ENCODE measurements around the gene CDK14.

Gene CDK14

DNA sequence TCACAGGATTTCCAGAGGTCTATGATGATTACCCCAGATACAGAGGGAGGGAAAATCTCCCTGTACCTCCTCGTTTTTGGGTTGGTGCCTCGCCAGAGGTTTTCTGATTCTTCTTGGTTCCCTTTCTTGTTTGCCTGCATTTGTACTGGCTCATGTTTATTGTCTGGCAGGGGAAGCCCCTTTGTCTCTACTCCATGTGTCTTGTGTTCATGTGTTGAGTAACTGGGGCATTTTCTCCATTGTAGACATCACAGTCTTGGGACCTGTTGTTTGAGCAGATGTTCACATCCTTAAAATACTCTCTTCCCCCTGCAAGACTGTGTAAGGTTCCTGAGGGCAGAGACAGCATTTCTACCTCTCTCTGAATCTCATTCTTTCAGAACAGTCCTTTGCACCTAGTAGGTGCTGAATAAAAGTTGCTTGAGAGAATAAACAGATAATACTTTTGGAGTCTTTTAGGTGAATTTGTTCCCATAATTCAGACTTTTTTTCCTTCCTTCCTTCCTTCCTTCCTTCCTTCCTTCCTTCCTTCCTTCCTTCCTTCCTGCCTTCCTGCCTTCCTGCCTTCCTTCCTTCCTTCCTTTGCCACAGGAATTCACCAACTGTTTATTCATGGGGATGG is 25.1 kb downstream of the CDK14 start:
- no peaks in the 10 kb centered on the region for H3K36me3 ChIP-seq
- H3K27me3 ChIP-seq: no peaks in the 10 kb centered on the region
- no peaks in the 10 kb centered on the region for H3K4me1 ChIP-seq
- TF ChIP-seq, protein P1, sequence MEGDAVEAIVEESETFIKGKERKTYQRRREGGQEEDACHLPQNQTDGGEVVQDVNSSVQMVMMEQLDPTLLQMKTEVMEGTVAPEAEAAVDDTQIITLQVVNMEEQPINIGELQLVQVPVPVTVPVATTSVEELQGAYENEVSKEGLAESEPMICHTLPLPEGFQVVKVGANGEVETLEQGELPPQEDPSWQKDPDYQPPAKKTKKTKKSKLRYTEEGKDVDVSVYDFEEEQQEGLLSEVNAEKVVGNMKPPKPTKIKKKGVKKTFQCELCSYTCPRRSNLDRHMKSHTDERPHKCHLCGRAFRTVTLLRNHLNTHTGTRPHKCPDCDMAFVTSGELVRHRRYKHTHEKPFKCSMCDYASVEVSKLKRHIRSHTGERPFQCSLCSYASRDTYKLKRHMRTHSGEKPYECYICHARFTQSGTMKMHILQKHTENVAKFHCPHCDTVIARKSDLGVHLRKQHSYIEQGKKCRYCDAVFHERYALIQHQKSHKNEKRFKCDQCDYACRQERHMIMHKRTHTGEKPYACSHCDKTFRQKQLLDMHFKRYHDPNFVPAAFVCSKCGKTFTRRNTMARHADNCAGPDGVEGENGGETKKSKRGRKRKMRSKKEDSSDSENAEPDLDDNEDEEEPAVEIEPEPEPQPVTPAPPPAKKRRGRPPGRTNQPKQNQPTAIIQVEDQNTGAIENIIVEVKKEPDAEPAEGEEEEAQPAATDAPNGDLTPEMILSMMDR (IDR thresholded peaks at IDR 0.05; ENCODE audit: low read depth, low read length): no peak
- H3K4me3 ChIP-seq (ENCODE audit: low read depth, low read length): no peak overlapping the region
- DNase-seq: no peak
- no peaks in the 10 kb centered on the region for H3K9me3 ChIP-seq

DNA sequence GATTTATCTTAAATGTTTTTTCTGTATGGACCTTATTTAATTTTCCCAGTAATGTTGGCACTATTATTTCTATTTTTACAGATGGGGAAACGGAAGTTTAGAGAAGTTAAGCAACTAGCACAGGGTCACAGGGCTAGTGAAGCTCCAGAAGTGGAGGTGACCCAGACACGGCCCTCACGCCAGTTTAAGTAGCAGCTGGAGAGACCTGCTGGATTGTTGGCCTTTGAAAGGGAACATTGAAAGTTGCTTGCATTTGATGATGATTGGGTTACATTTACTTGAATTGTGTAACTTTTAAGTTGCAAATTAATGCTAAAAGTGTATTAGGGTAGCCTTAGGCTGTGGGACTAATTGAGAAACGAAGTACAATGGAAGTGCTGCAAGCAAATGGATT is 25.6 kb downstream of the CDK14 start:
- H3K36me3 ChIP-seq: no peaks in the 10 kb centered on the region
- H3K4me1 ChIP-seq: no peaks in the 10 kb centered on the region
- H3K4me3 ChIP-seq (ENCODE audit: low read depth, low read length): no peak overlapping the region
- no peaks in the 10 kb centered on the region for H3K27me3 ChIP-seq
- no peak for DNase-seq
- TF ChIP-seq, protein P1 (IDR thresholded peaks at IDR 0.05; ENCODE audit: low read depth, low read length): no peak
- H3K9me3 ChIP-seq: no peaks in the 10 kb centered on the region

DNA sequence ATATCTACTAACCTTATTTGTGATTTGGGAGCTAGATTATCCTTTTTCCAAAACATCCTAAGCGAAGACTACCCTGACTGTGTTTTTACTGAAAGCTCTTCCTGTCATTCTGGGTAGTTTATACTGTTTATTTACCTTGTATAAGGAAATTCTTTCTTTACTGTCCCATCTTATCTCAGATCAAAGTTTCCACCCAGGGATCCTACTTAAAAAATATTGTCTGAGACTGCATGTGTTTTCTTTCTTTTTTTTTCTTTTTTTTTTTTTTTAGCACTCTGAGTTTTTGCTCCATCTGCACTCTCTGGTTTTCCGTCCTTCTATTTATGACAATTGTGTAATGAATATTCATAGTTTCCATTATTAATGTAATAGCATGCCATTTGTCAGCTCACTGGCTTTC is 26.5 kb downstream of the CDK14 start:
- Histone ChIP-seq H3K36me3 (no peaks in the 10 kb centered on the region), H3K9me3 (no peaks in the 10 kb centered on the region), H3K27me3 (no peaks in the 10 kb centered on the region), H3K4me1 (no peaks in the 10 kb centered on the region), H3K4me3 (ENCODE audit: low read depth, low read length) (no peak overlapping the region)
- TF ChIP-seq, protein P1 (IDR thresholded peaks at IDR 0.05; ENCODE audit: low read depth, low read length): no peak
- no peak for DNase-seq

DNA sequence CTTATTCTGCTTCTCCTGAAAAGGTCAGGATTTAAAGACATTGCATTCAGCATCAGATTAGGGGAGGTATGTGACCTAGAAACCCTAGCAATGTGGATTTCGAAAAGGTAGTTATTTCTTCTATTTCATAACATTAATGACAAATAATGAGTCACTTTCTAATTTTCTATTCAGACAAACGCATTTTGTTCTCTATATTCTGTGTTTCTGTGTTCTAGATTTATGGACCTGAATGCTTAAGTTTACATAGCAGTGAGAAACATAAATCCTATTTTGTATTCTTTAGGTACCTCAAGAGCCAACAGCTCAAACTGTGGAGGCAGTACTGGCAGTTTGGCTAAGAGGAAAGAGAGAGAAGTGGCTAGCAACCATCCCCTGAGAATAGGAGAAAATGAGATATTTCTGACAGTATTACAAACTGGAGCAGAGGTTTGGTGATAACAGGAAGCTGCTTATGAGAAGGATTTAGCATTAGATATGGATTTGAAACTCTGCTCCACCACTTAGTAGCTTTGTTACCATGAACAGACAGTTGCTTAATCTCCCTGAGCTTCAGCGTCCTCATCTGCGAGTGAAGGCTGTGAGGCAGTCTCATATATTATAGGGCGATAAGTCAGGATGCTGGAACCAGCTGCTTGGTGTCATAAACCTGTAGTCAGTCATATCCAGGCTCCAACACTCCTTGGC is 28.2 kb downstream of the CDK14 start:
- H3K36me3 ChIP-seq: no peaks in the 10 kb centered on the region
- no peaks in the 10 kb centered on the region for H3K27me3 ChIP-seq
- H3K9me3 ChIP-seq: no peaks in the 10 kb centered on the region
- no peaks in the 10 kb centered on the region for H3K4me1 ChIP-seq
- no peak overlapping the region for H3K4me3 ChIP-seq (ENCODE audit: low read depth, low read length)
- TF ChIP-seq, protein P1 (IDR thresholded peaks at IDR 0.05; ENCODE audit: low read depth, low read length): no peak
- DNase-seq: no peak

DNA sequence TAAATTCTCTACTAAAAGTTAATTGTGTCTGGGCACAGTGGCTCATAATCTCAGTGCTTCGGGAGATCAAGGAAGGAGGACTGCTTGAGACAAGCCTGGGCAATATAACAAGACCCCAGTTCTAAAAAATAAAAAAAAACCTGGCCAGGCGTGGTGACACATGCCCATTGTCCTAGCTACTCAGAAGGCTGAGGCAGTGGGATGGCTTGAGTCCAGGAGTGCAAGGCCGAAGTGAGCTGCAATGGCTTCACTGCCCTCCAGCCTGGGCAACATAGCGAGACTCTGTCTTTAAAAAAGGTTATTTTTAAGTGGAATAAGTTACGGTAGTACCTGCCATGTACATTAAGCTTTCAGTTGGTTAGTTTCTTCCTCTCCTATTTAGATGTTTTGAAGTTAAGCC is 28.9 kb downstream of the CDK14 start:
- no peaks in the 10 kb centered on the region for H3K4me1 ChIP-seq

DNA sequence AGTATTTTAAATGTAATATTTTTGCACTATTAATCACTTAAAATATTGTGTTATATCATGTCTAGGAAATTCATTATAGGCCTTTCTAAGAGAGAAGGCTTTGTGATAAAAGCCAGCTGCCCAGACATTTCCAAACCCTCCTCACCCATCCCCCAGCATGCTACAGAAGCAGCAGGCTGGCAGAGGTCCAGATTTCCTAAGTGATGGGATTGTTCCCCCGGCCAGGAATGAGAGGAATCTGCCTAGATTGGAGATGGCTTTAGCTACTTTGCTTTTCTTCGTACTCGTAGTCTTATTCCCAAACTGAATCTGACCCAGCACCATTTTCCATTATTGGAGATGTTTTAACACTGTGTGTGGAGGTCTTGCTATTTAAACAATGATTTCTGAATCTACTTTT is 29.4 kb downstream of the CDK14 start:
- Histone ChIP-seq H3K27me3 (no peaks in the 10 kb centered on the region), H3K36me3 (no peaks in the 10 kb centered on the region), H3K9me3 (no peaks in the 10 kb centered on the region), H3K4me1 (no peaks in the 10 kb centered on the region), H3K4me3 (ENCODE audit: low read depth, low read length) (no peak overlapping the region)
- TF ChIP-seq, protein P1 (IDR thresholded peaks at IDR 0.05; ENCODE audit: low read depth, low read length): no peak
- peak; percentile 40 for DNase-seq

More for the DNA sequence above, 28.9 kb downstream of the CDK14 start:
- TF ChIP-seq, protein P1 (IDR thresholded peaks at IDR 0.05; ENCODE audit: low read depth, low read length): no peak
- Histone ChIP-seq H3K36me3 (no peaks in the 10 kb centered on the region), H3K27me3 (no peaks in the 10 kb centered on the region), H3K4me3 (ENCODE audit: low read depth, low read length) (no peak overlapping the region), H3K9me3 (no peaks in the 10 kb centered on the region)
- DNase-seq: no peak

All from BE2C (cell line).